Astrocyte of the hippocampus (primary cell): ENCODE results near the gene IL4.

Experiments
- DNase-seq: peaks from one replicate; pipeline ENCODE4 v3.0.0; 2011; ENCODE audit warnings: low read depth, low spot score

IL4 gene

DNA sequence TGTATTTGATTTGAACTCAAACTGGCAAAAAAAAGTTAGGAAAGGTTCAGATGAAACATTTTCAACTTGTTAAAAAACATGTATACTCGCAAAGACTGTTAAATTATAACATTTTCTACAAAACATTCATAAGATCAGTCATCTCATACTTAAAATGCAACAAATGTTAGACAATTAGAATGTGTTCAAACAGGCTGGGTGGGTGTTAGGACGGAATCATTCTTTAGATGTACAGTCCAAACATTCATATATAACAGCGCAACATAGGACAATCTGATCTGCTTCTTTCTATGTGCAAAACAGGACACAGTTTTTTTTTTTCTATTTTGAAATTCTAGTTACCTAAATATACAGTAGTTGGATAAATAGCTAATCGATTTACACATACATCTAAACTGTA is 22.2 kb downstream of the IL4 start:
- DNase-seq = no peak

DNA sequence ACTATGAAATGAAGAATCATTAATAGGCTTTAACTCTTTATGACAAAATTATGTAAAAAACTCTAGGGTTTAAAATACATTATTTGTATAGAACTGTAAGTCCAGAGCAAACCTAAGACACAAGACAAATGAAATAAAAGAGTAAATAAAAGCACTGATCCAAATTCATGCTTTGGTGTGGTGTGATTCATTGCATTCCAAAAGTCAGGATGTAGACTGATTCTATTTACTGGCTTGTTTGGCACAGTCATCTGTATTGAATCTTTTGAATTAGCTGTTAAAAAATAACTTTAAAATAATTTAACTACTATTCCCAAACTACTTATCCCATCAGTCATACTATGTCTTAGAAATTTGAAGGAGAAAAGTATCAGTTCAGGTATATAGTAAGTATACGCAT is 31.1 kb downstream of the IL4 start:
- DNase-seq = peak; percentile 63

DNA sequence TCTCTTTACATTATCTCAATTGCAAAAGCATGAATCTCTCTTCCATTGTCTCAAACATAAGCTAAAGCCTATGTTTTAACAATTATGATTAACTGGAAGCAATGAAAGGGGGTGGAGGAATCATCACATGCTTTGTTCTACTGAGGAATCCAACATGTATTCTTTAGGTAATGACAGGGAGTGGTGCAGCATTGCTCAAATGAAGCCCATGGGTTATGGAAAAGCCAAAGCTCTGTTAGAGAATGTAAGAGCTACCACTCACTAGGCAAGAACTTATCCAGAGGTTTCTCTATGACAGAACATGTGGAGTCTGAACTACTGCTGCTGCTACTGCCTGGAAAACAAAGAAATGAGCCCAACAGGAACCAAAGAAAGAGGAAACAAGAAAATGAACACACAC is 34.9 kb downstream of the IL4 start:
- DNase-seq = no peak

DNA sequence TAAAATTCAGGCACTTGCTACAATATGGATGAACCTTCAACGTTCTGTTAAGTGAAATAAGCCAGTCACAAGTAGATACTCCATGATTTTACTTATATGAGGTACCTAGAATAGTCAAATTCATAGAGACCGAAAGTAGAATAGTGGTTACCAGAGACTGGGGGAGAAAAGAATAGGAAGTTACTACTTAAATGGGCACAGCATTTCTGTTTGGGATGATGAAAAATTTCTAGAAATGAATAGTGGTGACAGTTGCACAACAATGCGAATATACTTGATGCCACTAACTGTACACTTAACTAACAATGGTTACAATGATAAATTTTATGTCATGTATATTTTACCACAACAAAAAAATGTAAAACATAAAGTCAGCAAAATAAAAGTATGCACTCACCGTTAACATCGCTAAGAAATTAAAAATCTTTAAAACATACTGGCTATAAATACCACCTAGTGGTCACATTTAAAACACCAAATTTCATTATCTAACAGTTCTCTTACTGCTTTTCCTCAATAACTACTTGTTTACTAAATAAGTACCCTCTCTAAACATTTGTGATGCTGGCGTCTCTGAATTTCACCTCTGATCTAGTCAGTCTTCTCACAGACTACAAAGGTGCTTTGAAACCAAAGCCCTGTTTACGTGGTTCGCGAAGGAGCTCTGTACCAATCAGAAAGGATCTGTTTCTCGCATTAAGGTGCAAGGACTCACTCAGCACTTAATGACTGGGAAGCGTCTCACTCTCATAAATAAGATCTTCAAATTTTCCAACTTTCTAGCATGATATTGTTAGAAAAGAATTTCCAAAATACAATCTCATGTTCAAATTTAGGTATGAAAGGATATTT is 40.9 kb downstream of the IL4 start:
- DNase-seq = no peak

DNA sequence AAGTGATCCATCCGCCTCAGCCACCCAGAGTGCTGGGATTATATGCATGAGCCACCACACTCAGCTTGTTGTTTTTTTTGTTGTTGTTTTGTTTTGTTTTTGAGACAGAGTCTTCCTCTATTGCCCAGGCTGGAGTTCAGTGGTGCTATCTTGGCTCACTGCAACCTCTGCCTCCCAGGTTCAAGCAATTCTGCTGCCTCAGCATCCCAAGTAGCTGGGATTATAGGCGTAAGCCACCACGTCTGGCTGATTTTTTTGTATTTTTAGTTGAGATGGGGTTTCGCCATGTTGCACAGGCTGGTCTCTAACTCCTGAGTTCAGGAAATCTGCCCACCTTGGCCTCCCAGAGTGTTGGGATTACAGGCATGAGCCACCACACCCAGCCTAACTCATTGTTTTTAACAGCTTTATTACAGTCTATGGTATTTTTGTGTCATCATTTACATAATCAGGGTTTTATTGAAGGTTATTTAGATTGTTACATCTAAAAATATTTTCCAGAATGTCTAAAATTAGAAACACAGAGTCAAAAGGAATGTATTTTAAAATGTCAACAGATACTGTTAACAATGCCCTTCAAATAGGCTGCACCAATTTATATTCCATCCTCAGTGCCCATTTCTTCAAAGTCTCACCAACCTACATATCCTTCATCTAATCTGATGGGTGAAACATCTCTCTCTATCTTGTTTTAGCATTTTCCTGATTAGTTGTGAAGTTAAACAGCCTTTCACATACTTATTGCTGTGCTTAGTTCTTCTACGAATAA is 44.9 kb downstream of the IL4 start:
- DNase-seq = no peak

DNA sequence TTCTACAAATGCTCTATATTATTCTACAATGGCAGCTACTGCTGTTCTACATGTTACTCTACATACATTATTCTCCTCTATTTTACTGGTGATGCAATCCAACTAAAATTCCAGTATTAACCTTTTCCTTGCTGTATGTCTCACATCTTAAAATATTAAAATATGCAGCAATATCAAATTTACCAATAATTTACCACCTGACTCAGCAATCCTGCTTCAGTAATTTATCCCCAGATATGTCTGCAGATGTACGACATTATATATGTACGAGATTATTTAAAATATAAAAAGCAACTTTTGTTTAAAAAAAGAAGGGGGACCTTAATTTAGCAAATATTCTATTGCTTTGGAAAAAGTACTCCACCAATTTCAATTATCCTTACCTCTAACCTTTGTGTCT is 52.0 kb downstream of the IL4 start:
- no peak for DNase-seq

DNA sequence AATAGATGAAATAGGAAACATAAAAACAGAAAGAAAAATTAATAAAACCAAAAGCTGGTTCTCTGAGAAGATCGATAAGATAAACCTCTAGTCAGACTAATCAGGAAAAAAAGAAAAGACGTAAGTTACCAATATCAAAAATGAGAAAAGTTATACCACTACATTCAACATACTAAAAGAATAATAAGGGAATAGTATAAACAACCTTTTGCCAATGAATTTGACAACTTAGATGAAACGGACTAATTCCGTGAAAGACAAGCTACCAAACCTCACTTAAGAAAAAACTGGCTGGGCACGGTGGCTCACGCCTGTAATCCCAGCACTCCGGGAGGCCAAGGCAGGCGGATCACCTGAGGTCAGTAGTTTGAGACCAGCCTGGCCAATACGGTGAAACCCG is 56.1 kb downstream of the IL4 start:
- DNase-seq = no peak
